SU-DHL-6 (cell line): ENCODE results near the gene SYNDIG1.

Experiments
- H2AFZ ChIP-seq: fragments of 200-600 bp; sonication (generic); 2 replicates; pipeline ENCODE4 v1.6.1; 2014; ENCODE audit warnings: low read depth, mild to moderate bottlenecking, moderate library complexity, mixed read lengths, antibody characterized with exemption, low read length; ENCODE audit not compliant: severe bottlenecking
- H3F3A ChIP-seq: fragments of 200-600 bp; shearing (Covaris generic); 2 replicates; pipeline ENCODE4 v1.6.0; 2016; ENCODE audit warnings: antibody characterized with exemption, mild to moderate bottlenecking; ENCODE audit not compliant: insufficient read depth
- H3K27ac ChIP-seq: fragments of 200-600 bp; sonication (generic); 2 replicates; pipeline ENCODE4 v1.5.1; 2016; ENCODE audit warnings: low read depth, mild to moderate bottlenecking, low read length, moderate library complexity, mixed read lengths
- H3K27me3 ChIP-seq: fragments of 200-600 bp; sonication (generic), shearing (Covaris generic); 2 replicates; pipeline ENCODE4 v1.6.0; 2014; ENCODE audit warnings: mild to moderate bottlenecking, low read length
- H3K36me3 ChIP-seq: fragments of 200-600 bp; sonication (generic); 2 replicates; pipeline ENCODE4 v1.6.1; 2014; ENCODE audit warnings: mild to moderate bottlenecking, low read length, mixed read lengths
- H3K4me2 ChIP-seq: fragments of 300-600, 200-600 bp; shearing (Covaris generic), sonication (generic); 2 replicates; pipeline ENCODE4 v1.6.0; 2014; ENCODE audit warnings: low read length, low read depth, mild to moderate bottlenecking; ENCODE audit not compliant: poor library complexity, severe bottlenecking
- H3K4me3 ChIP-seq: fragments of 200-600 bp; sonication (generic); 2 replicates; pipeline ENCODE4 v1.5.1; 2014; ENCODE audit warnings: antibody characterized with exemption, low read length, mild to moderate bottlenecking, mixed read lengths; ENCODE audit not compliant: insufficient read depth, poor library complexity, severe bottlenecking
- H3K79me2 ChIP-seq: fragments of 200-600 bp; sonication (generic); 2 replicates; pipeline ENCODE4 v1.6.1; 2014; ENCODE audit warnings: mild to moderate bottlenecking, low read length, moderate library complexity; ENCODE audit not compliant: insufficient read depth
- H3K9ac ChIP-seq: fragments of 200-600 bp; sonication (generic); 2 replicates; pipeline ENCODE4 v1.7.0; 2014; ENCODE audit warnings: mild to moderate bottlenecking, low read length
- H3K9me2 ChIP-seq: fragments of 200-600 bp; sonication (generic); replicated peaks from 2 replicates; pipeline ENCODE4 v1.6.1; 2014; ENCODE audit warnings: low read length; ENCODE audit not compliant: insufficient read depth
- H3K9me3 ChIP-seq: fragments of 200-600 bp; sonication (generic); 2 replicates; pipeline ENCODE4 v1.6.1; 2014; ENCODE audit warnings: low read length, mixed read lengths; ENCODE audit not compliant: insufficient read depth
- H4K20me1 ChIP-seq: fragments of 200-600 bp; sonication (generic); 2 replicates; pipeline ENCODE4 v1.6.1; 2014; ENCODE audit warnings: low read depth, mild to moderate bottlenecking, antibody characterized with exemption, low read length, moderate library complexity, mixed read lengths
- EZH2phosphoT487 ChIP-seq: fragments of 200-600 bp; sonication (generic), shearing (Covaris generic); conservative IDR thresholded peaks from 2 replicates; pipeline ENCODE4 v1.6.1; 2018; ENCODE audit warnings: mild to moderate bottlenecking, antibody characterized with exemption, low read length, moderate library complexity, mixed read lengths
- TF ChIP-seq, protein P1 (sequence below): fragments of 200-600 bp; sonication (generic); IDR thresholded peaks from one replicate; pipeline ENCODE4 v1.5.1; 2017; ENCODE audit warnings: antibody characterized with exemption, mild to moderate bottlenecking, low read length, moderate library complexity; ENCODE audit not compliant: insufficient read depth, poor library complexity, severe bottlenecking

The SYNDIG1 gene

DNA sequence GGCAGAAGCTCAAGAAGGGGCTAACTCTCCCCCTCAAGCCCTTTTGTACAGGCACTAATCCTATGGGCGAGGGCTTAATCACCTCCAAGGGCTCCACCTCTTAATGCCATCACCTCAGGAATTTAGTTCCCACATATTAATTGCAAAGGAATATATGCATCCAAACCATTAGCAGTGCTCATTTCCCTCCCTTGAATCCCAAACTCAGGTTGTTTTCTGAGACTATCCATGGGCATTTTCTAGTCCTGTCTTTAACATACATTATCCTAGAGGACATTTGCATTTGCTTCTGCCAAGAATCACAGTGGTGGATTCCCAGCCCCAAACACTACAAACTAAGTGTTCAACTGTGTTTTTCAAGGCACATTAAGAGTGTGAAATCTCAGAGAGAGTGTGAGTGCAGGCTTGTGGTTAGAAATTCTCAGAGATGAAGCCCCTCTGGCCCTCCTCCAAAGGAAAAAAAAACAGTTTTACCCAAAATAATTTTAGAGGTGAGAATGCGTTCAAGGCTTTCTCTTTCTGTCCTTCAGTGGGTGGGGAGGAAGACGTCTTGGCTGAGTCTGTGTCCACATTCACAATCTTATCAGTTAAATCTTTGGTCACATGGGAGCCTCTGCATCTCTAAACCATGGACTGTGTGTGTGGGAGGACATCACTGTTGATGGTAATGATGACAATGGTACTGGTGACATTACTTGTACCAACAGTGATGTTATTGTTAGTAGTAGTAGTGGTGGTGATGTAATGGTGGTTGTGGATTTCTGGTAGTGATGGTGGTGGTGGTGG is 59.3 kb downstream of the SYNDIG1 start:
- Histone ChIP-seq H3K27me3 (no peaks in the 10 kb centered on the region), H3K4me3 (no peak overlapping the region), H3F3A (no peaks in the 10 kb centered on the region), H3K9me3 (no peaks in the 10 kb centered on the region), H3K4me2 (no peak overlapping the region), H2AFZ (no peak overlapping the region), H3K9me2 (no peaks in the 10 kb centered on the region), H3K36me3 (no peaks in the 10 kb centered on the region), H3K27ac (no peak overlapping the region), H3K79me2 (no peaks in the 10 kb centered on the region), H3K9ac (no peak overlapping the region), H4K20me1 (no peaks in the 10 kb centered on the region)
- TF ChIP-seq EZH2phosphoT487, result no peak
- TF ChIP-seq, protein P1, sequence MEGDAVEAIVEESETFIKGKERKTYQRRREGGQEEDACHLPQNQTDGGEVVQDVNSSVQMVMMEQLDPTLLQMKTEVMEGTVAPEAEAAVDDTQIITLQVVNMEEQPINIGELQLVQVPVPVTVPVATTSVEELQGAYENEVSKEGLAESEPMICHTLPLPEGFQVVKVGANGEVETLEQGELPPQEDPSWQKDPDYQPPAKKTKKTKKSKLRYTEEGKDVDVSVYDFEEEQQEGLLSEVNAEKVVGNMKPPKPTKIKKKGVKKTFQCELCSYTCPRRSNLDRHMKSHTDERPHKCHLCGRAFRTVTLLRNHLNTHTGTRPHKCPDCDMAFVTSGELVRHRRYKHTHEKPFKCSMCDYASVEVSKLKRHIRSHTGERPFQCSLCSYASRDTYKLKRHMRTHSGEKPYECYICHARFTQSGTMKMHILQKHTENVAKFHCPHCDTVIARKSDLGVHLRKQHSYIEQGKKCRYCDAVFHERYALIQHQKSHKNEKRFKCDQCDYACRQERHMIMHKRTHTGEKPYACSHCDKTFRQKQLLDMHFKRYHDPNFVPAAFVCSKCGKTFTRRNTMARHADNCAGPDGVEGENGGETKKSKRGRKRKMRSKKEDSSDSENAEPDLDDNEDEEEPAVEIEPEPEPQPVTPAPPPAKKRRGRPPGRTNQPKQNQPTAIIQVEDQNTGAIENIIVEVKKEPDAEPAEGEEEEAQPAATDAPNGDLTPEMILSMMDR, result no peak

DNA sequence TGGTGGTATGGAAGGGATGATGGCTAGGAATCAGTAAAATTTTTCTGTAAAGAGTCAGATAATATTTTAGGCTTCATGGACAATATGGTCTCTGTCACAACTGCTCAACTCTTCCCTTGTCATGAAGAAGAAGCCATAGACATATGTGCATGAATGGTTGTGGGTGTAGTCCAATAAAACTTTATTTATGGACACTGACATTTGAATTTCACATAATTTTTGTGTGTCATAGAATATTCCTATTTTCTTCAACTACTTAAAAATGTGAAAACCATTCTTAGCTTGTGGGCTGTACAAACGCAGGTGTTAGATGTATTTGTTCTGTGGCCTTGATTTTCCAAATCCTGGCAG is 59.9 kb downstream of the SYNDIG1 start:
- H4K20me1 ChIP-seq, result no peaks in the 10 kb centered on the region
- TF ChIP-seq EZH2phosphoT487, result no peak
- TF ChIP-seq, protein P1, result no peak
- H3K36me3 ChIP-seq, result no peaks in the 10 kb centered on the region
- H3K4me2 ChIP-seq, result no peak overlapping the region
- no peaks in the 10 kb centered on the region for H3K9me2 ChIP-seq
- no peaks in the 10 kb centered on the region for H3K27me3 ChIP-seq
- no peaks in the 10 kb centered on the region for H3K79me2 ChIP-seq
- H3F3A ChIP-seq, result no peaks in the 10 kb centered on the region
- no peaks in the 10 kb centered on the region for H3K9me3 ChIP-seq
- H2AFZ ChIP-seq, result no peak overlapping the region
- no peak overlapping the region for H3K27ac ChIP-seq
- no peak overlapping the region for H3K9ac ChIP-seq
- H3K4me3 ChIP-seq, result no peak overlapping the region

DNA sequence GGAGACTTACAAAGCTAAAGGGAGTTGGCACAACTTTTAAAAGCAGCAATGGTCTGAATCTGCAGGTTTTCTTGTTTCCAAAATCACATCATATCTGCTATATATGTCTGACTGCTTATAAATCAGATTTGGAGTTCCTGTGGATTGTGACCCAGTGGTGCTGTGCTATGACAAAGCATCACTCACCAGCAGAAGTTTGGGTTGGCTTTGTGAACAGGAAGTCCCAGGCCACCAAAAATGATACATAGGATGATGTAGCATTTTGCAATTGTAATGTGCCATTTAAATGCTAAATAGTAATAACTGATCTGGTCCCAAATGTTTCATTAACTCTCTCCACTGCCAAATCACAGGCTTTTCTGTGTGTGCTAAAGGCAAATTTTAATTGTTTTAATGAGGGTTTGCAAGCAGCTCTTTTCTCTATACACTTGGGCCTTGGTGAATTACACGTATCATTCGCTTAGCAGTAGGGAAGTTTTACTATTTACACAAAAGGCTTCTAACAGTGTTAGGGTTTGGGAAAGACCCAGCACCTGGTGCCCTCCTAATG is 60.8 kb downstream of the SYNDIG1 start:
- Histone ChIP-seq H3K27ac (no peak overlapping the region), H3K79me2 (no peaks in the 10 kb centered on the region), H3F3A (no peaks in the 10 kb centered on the region), H3K9me3 (no peaks in the 10 kb centered on the region), H3K4me2 (no peak overlapping the region), H3K9ac (no peak overlapping the region), H2AFZ (no peak overlapping the region), H3K27me3 (no peaks in the 10 kb centered on the region), H3K9me2 (no peaks in the 10 kb centered on the region), H3K36me3 (no peaks in the 10 kb centered on the region), H4K20me1 (no peaks in the 10 kb centered on the region), H3K4me3 (no peak overlapping the region)
- no peak for TF ChIP-seq EZH2phosphoT487
- TF ChIP-seq, protein P1, result no peak
